Fibroblast of gingiva (primary cell): ENCODE measurements around the gene C7orf57.
"Not testable (repeated sequence)": the region's sequence is repeated elsewhere in the genome, so short reads cannot be mapped to it uniquely, and the experiment has no call there.

Experiments used
- DNase-seq: peaks from one replicate; pipeline ENCODE4 v3.0.0-alpha.2; 2011; ENCODE audit warnings: low read depth

The C7orf57 gene

DNA sequence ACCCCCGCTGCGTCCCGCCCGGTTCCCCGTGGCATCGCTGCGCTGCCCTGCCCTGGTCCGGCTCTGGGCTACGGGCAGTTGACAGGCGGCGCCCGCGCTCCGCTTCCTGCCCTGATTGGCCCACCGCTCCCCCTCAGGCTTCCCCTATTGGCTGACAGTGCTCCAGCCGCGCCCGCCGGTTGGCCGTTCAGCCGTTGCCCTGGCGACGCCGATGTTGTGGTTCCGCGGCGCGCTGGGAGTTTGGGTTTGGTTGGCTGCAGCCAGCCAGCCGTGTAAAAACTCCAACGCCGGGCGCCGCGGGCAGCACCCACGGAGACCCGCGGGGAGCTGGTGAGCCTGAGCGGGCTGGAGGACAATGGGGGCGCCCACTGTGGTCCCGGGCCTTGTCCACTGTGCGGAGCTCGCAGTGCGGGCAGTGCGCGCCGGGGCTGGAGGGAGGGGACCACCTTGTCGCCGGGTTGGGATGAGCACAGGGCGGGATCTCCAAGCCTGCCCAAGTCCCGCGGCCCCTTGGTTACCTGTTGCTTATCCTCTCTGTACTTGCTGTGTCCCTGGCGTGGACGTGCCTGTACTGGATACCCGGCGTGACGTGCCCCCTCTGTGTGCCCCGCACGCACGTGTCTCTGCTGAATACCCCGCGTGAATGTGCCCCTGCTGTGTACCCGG is at the start of gene C7orf57:
Gene C7orf57, plus strand, starts transcription at position 243 of the 666 bp plus-strand sequence. CDS start 766 bp downstream, outside the sequence.
- peak; percentile 85 for DNase-seq

DNA sequence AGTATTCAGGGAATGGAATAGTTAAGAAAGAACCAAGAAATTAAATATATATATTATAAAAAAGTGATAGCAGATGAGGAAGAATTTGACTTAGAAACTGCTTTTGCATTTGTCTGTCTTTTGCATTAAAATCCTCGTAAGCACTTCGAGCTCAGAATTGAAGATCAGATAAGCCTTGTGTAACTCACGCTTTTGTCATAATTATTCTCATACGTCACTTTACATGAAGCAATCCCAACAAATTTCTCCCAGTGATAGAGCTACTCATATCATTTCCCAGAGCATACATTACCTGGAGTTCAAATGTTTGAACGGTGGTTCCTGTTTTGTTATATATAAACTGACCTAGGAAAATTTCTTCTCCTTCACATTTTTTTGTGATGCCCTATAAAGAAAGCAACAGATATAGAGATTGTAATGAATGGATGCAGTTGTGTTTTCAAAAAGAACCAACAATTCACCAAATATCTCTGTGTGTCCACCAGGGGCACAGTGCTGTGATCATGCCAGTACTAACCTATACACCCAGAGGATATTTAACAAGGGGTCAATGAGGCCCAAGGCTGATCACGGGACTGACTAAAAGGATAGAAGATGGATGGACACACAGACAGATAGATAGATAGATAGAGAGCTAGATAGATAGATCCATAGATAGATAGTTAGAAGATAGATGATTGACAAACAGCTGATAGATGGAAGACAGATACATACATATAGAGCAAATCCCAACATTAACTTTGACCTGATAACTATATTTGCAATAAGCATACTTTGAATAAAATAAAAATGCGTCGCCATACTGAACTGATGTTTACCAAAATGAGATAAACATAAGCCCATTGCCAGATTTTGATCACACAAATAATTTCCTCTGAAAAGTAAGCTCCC is 46.6 kb upstream of the C7orf57 start:
- DNase-seq: no peak

DNA sequence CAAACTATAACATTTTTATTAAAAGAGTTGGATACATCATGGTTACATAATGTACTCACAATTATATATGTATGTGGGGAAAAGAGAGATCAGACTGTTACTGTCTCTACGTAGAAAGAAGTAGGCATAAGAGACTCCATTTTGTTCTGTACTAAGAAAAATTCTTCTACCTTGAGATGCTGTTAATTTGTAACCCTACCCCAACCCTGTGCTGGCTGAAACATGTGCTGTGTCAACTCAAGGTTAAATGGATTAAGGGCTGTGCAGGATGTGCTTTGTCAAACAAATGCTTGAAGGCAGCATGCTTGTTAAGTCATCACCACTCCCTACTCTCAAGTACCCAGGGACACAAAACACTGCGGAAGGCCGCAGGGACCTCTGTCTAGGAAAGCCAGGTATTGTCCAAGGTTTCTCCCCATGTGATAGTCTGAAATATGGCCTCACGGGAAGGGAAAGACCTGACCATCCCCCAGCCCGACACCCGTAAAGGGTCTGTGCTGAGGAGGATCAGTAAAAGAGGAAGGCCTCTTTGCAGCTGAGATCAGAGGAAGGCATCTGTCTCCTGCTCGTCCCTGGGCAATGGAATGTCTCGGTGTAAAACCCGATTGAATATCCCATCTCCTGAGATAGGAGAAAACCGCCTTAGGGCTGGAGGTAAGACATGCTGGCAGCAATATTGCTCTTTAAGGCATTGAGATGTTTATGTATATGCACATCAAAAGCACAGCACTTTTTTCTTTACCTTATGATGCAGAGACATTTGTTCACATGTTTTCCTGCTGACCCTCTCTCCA is 45.5 kb upstream of the C7orf57 start:
- not testable (repeated sequence) for DNase-seq

DNA sequence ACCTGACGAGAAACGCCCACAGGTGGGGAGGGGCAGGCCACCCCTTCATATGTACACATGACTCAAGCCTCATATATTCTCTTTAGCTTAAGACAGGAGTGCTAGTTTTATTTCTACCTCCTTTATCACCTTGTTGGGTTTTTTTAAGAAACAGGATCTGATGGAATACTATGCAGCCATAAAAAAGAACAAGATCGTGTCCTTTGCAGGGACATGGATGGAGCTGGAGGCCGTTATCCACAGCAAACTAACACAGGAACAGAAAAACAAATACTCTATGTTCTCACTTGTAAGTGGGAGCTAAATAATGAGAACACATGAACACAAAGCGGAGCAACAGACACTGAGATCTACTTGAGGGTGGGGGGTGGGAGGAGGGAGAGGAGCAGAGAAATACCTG is 44.8 kb upstream of the C7orf57 start:
- no peak for DNase-seq

DNA sequence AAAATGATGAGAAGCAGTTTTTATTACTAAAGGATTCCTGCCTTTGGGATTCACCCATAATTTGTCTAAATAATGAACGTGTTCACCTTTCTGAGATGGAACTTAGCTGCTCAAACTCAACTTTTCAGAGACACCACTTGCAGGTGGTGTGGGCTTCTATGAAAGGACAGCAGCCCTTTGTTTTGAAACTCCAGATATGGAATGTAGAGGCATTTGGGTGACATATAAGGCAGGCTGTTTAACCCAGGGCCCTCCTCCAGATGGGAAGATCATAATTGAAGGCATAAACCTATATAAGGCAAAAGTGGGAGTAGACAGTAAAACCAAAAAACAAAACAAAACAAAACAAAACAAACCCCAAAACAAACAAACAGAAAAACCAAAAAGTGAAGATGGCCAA is 44.1 kb upstream of the C7orf57 start:
- DNase-seq: no peak

DNA sequence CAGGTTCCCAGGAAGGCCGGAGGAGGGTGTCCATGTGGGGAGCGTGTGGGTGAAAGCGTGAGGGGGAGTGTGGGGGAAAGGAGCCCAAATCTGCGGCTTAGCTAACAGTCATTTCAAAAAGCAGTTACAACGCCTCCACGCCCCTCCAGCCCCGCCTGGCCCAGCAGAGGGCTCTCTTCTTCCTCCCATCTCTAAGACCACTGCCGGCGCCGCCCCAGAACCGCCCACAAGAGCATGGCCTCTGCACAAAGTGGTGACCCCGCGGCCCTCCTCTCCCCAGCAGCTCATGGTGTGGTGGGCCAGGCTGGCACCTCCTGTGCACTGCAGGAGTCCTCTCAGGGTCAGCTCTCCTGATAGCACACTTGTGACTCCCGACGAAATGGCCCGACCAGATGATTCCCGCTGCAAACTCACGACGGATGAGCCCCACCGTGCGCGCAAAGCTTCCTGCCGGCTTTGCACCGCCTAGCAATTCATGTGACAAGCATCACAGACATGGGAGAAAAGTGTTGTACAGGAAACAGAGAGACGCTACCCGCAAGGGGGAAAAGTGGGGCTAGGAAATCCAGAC is 43.5 kb upstream of the C7orf57 start:
- DNase-seq: peak; percentile 73

DNA sequence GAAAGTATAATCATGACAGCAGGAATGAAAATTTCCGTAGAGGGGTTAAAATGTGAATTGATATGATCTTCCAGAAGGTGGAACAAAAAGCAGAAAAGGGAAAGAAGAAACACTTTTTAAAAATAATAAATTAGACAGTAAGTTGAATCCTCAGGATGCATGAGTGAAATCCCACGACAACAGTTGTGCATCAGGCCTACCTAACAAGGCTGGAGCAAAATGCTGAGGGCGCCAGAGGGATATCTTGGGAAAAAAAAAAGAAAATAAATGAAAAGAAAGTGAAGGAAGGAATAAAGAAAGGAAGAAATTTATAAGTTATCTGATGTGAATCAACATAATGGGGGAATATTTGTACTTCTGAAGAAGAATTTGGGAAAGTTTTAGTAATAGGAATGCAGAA is 42.9 kb upstream of the C7orf57 start:
- no peak for DNase-seq

DNA sequence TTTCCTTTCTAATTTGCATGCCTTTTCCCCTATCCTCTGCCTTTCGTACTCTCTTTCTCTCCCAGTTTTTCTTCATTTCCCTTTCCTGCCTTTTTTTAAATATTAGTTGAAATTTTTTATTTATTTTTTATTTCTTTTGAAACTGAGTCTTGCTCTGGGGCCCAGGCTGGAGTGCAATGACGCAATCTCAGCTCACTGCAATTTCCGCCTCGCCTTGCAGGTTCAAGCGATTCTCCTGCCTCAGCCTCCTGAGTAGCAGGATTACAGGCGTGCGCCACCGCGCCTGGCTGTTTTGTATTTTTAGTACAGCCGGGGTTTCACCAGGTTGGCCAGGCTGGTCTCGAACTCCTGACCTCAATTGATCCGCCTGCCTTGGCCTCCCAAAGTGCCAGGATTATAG is 35.9 kb upstream of the C7orf57 start:
- DNase-seq: no peak

DNA sequence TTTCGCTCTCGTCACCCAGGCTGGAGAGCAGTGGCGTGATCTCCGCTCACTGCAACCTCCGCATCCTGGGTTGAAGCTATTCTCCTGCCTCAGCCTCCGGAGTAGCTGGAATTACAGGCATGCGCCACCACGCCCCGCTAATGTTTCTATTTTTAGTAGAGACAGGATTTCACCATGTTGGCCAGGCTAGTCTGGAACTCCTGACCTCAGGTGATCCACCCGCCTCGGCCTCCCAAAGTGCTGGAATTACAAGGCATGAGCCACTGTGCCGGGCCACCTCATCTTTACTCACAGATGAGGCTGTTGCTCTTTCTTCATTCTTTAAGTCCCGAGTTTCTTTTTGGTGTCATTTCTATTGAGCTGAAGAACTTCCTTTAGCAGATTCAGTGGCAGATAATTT is 35.2 kb upstream of the C7orf57 start:
- DNase-seq: not testable (repeated sequence)

DNA sequence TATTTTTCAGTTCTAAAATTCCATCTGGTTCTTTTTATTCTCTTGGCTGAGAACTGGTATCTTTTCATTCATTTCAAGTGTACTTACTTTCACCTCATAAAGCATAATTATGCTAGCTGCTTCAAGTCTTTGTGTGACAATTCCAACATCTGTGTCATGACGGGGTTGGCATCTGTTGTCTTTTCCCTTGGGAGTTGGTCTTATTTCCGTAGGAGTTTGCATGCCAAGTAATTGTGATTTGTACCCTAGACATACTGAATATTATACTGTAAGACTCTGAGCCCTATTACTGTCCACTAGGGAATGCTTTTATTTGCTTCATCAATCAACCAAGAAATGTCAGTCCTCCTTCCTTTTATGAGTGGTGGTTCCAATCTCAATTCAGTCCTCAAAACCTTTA is 31.3 kb upstream of the C7orf57 start:
- no peak for DNase-seq

DNA sequence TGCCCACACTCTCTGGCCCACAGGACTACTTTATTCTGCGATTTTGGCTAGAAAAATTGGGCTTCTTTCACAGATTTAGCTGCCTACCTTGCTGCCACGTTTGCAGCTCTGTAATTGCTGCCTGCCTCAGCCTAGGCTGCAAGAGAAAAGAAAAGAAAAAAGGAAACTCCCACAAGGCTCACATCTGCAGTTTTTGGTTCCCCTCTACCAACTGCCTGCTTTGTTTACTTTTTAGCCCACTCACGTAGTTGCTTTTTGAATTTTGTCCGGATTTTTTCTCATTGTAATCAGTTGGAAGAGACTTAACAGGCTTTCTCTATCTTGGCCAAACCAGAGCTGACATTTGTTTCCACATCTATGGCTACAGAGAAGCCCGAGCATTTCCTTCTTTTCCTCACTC is 30.7 kb upstream of the C7orf57 start:
- no peak for DNase-seq

DNA sequence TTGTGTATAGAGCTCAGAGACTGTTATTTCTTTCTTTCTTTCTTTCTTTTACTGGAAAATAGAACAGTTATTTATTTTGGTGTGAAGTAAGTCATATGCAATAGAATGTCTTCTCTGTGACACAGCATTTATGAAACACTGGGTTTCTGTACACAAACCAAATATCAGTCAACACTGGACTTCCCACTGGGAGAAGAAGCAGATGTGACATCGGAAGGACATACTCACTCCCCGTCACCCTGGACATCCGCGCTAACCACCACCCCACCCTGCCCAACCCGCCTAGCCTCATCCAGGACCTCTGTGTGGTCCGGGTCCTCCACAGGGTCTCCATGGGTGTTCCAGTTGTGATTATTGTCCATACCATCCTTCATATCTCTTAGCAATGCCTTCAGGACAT is 28.5 kb upstream of the C7orf57 start:
- DNase-seq: no peak

DNA sequence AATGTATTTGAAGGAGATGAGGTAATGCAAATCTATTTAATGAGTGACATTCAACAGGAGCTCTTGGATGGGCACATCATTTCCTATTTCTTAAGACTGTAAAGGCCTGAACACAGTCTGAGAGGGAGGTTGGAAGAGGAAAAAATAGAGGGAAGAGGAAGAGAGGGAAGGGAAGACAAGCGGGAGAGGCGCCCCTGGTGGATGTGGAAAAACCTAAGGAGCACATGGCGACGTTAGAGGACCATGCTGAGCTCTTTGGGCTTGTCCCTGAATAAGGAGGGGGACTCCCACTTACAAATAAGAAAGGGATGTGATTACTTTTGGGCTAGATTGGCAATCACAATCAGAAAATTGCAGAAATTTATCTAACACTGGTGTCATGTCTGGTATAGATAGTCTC is 26.1 kb upstream of the C7orf57 start:
- DNase-seq: no peak

DNA sequence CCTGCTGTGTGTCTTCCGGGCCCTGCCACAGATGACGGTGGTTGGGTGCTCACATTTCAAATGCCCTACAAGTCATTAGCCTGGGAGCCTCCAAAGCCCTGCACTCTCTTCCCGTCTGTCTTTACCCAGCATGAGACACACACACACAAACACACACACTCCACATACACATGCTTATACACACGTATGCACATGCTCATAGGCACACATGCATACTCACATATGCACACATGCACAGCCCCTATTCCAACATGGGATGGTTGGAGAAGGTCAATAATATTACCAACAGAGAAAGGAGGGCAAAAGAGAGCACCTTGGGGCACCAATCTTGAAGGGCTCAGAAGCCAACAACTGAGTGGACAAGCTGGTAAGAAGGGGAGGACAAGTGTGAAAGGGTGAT is 25.4 kb upstream of the C7orf57 start:
- no peak for DNase-seq

DNA sequence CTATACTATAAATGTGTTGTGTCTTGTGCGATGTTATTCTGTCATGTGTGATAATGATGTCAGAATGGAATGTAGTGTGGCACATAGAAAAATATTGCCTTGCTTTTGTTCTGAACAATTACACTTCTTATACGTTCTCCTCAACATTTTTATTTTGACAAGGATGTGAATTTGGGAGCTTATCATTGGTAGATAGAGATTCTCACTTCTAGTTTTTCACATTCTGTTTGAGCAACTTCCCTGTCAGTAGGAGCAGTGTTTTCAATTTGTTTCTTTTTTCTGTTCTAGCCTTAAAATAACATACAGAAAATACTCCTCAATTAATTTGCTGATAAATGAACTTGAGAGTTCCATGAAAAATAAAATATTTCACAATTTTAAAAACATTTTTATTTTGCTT is 24.0 kb upstream of the C7orf57 start:
- no peak for DNase-seq

DNA sequence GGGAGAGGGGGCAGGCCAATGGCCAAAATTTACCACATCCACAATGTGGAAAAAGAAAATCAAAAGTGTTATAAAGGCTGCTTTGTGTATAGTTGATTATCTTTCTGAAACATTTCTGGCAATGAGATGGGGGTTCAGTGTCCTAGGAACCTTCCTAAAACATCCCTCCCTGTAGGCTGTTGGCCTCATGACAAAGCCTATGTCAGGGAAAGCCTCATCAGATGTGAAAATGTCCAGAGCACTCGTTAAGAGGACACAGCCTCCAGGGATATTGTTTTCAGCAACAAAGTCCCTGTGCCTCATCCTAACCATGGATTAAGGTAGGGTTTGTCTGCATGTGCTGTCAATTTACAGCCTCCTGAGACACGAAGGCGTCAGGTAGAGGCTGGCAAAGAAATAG is 23.4 kb upstream of the C7orf57 start:
- no peak for DNase-seq

DNA sequence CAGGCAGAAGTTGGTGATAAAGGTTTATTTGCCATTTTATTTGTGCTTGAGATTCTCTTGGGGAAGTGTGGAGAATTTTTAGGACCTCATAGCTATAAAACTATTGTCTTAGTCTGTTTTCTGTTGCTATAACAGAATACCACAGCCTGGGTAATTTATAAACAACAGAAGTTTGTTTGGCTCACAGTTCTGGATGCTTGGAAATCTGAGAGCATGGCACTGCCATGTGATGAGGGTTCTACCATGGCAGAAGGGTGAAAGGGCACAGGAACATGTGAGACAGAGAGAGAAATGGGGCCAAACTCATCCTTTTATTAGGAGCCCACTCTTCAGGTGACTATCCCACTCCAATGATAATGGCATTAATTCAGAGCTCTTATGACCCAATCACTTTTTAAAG is 18.7 kb upstream of the C7orf57 start:
- no peak for DNase-seq

DNA sequence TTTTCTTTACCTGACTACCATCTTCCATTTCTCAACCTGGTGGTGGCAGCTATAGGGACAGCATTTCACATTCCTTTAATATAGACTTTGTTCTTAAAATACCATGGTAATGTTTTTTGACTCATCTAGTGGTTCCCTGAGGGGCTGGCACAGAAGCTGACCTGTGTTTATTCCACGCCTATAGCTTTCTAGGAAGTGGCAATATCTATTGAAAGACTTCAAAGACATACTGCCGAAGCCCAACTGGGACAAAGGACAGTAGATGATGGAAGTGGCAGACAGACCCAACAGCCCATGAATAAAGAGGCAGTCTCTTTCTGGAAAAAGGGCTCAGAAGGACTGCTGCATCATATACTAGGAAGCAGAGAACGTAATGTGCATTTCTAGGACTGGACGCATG is 17.7 kb upstream of the C7orf57 start:
- no peak for DNase-seq

DNA sequence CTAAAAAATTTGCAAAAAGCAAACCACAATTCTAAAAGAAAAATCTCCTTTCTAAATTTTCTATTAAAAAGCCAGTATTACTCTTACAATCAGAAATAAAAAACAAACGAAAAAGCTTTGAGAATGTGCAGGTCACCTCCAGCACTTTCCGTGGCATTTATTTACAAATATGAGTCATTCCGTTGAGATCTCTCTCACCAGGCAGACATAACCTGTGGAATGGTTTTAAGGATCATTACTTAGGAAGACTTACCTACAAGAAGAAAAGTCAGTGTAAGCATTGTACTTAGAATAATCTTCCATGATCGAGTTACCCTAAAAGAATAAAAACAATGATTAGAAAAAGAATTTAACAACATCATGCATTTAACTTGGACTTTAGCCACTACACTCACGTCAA is 9.7 kb upstream of the C7orf57 start:
- DNase-seq: no peak

DNA sequence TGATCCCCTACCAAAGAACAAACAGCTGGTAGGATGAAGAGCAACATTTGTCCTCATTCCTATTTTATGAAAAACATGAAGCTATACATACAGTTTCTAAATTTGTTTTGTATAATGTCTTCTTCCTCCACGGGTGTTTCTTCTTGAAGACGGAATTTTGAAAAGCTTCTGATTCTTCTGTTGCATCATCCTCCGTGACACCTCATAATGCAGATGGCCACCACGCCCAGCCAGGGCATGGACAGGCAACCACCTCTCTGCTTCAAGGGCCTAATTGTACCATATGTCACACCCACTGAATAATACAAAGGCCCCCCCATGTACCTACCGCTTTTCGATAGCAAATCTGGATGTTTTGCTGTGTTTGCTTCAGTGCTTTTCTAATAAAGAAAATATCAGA is 6.4 kb upstream of the C7orf57 start, which contains the start of gene SUN3:
Gene SUN3, minus strand, starts transcription at position 170 of the 400 bp plus-strand sequence. Its CDS starts 169 bp downstream, at position 1.
- no peak for DNase-seq

DNA sequence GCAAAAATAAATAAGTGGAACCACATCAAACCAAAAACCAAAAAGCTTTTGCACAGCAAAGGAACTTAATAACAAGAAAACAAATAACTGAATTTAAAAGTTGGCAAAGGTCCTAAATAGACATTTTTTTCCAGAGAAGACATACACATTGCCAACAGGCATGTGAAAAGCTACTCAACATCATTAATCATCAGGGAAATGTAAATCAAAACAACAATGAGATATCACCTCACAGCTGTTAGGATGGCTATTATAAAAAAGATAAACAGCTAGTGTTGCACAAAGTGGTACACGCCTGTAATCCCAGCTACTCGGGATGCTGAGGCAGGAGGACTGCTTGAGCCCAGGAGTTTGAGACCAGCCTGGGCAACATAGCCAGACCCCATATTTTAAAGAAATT is 4.2 kb upstream of the C7orf57 start:
- DNase-seq: no peak

DNA sequence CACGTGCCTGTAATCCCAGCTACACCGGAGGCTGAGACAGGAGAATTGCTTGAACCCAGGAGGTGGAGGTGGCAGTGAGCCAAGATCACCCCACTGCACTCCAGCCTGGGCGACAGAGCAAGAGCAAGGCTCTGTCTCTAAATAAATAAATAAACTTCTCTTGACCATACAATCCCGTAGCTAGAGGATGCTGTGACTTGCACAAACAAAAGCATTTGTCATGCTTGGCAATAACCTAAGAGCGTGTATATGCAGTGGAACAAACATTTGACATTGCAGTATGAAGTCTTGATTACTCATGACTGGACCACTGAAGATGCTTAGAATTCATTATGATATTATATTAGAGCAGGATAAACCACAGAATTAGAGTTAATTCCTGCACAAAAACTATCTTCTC is 1.4 kb upstream of the C7orf57 start:
- DNase-seq: no peak
